GM18858 (cell line): ENCODE data around the gene IP6K1.
"Not testable (repeated sequence)": the region's sequence is repeated elsewhere in the genome, so short reads cannot be mapped to it uniquely, and the experiment has no call there.

Source experiments
- ATAC-seq: cut with Tn5 transposase; IDR thresholded peaks from one replicate; pipeline ENCODE4 v1.9.1; 2021; ENCODE audit not compliant: unreplicated experiment

The IP6K1 gene

GRCh38 chr3:49769926-49770325 lies 16.4 kb downstream of the IP6K1 start:
- no peak for ATAC-seq

GRCh38 chr3:49769286-49769915 lies 16.9 kb downstream of the IP6K1 start:
- no peak for ATAC-seq

GRCh38 chr3:49763981-49764380 lies 22.4 kb downstream of the IP6K1 start:
- ATAC-seq, result no peak

- no peak for ATAC-seq
Measured at GRCh38 chr3:49761661-49762060, 24.7 kb downstream of the IP6K1 start.

GRCh38 chr3:49759226-49759625 lies 27.1 kb downstream of the IP6K1 start:
- ATAC-seq, result no peak

- ATAC-seq, result no peak
Measured at GRCh38 chr3:49757197-49757596, 29.1 kb downstream of the IP6K1 start.

GRCh38 chr3:49756036-49756435 lies 30.3 kb downstream of the IP6K1 start:
- no peak for ATAC-seq

- no peak for ATAC-seq
Measured at GRCh38 chr3:49754536-49754935, 31.8 kb downstream of the IP6K1 start.

- ATAC-seq, result no peak
Measured at GRCh38 chr3:49751501-49751900, 34.8 kb downstream of the IP6K1 start.

GRCh38 chr3:49750056-49750455 lies 36.3 kb downstream of the IP6K1 start:
- ATAC-seq, result no peak

GRCh38 chr3:49748874-49749273 lies 37.5 kb downstream of the IP6K1 start:
- ATAC-seq, result not testable (repeated sequence)

GRCh38 chr3:49747792-49748480 lies 38.4 kb downstream of the IP6K1 start:
- ATAC-seq, result no peak

GRCh38 chr3:49745986-49746385 lies 40.4 kb downstream of the IP6K1 start:
- ATAC-seq, result no peak

GRCh38 chr3:49740427-49740826 lies 45.9 kb downstream of the IP6K1 start:
- ATAC-seq, result no peak

GRCh38 chr3:49738067-49738713 lies 48.2 kb downstream of the IP6K1 start:
- ATAC-seq, result no peak

GRCh38 chr3:49734752-49735151 lies 51.6 kb downstream of the IP6K1 start:
- ATAC-seq, result no peak

- ATAC-seq, result no peak
Measured at GRCh38 chr3:49733551-49733950, 52.8 kb downstream of the IP6K1 start.

GRCh38 chr3:49732597-49732996 lies 53.7 kb downstream of the IP6K1 start:
- no peak for ATAC-seq

GRCh38 chr3:49729966-49730609 lies 56.3 kb downstream of the IP6K1 start:
- no peak for ATAC-seq

- no peak for ATAC-seq
Measured at GRCh38 chr3:49727924-49728361, 58.4 kb downstream of the IP6K1 start.

- ATAC-seq, result no peak
Measured at GRCh38 chr3:49727154-49727923, 59.0 kb downstream of the IP6K1 start.
